ENCODE data around the gene MMP28. TPM values are rescaled to one million over a fixed set of nuclear protein-coding genes. Genes with fewer than 3 reads are reported as not detected.

MMP28 gene
- total and polyA plus RNA-seq, 2 donors (not counting 1 experiment from before 2014, with no cell fraction given), result 0.15 to 2.0 TPM

DNA sequence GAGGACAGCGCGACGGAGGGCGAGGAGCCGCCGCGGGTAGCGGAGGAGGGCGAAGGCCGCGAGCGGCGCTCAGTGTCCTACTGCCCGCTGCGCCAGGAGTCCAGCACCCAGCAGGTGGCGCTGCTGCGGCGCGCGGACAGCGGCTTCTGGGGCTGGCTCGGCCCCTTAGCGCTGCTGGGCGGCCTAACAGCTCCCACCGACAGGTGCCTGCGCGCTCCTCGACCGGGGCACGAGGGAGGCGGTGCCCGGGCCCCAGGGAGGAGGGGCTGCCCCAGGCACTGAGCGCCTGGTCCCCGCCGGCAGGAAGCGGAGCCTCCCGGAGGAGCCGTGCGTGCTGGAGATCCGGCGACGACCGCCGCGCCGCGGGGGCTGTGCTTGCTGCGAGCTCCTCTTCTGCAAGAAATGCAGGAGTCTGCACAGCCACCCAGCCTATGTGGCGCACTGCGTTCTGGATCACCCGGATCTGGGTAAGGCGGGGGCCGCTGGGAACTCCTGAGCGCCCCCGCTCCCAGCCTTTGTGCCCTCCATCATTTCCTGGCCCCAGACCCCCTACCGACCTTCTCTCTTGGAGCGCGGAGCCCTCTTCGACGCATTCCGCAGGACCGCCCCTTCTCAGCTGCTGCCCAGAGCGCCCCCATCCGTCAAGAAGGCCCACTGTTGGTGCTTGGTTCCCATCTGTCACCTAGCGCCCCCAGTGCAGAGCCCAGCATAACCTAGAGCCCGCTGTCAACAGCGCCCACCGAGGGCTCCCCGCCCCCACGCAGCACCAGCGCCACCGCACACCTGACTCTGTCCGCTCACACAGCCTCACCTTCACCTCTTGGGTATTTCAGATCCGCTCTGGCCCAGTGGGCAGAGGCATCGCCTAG, 31.1 kb downstream of the MMP28 start:
- H2AFZ ChIP-seq (ENCODE audit: insufficient read depth, low read depth, low read length, poor library complexity, severe bottlenecking), result peak overlapping the region; percentile 99
- H3K9ac ChIP-seq (ENCODE audit: low read length), result peak overlapping the region; percentile 85

More for the DNA sequence above, 31.1 kb downstream of the MMP28 start:
- TF ChIP-seq EZH2 (IDR thresholded peaks at IDR 0.05; ENCODE audit: borderline replicate concordance, insufficient read depth, low read depth, low read length, poor library complexity, severe bottlenecking), result no peak
- TF ChIP-seq, protein P1, sequence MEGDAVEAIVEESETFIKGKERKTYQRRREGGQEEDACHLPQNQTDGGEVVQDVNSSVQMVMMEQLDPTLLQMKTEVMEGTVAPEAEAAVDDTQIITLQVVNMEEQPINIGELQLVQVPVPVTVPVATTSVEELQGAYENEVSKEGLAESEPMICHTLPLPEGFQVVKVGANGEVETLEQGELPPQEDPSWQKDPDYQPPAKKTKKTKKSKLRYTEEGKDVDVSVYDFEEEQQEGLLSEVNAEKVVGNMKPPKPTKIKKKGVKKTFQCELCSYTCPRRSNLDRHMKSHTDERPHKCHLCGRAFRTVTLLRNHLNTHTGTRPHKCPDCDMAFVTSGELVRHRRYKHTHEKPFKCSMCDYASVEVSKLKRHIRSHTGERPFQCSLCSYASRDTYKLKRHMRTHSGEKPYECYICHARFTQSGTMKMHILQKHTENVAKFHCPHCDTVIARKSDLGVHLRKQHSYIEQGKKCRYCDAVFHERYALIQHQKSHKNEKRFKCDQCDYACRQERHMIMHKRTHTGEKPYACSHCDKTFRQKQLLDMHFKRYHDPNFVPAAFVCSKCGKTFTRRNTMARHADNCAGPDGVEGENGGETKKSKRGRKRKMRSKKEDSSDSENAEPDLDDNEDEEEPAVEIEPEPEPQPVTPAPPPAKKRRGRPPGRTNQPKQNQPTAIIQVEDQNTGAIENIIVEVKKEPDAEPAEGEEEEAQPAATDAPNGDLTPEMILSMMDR (IDR thresholded peaks at IDR 0.05), result peak; percentile 77
- no peaks in the 10 kb centered on the region for H3K36me3 ChIP-seq (replicated peaks in 1 of 2; ENCODE audit: control extremely low read depth in 1 of 2, control insufficient read depth in 1 of 2, extremely low read depth in 1 of 2, insufficient read depth in 2 of 2, low read length in 1 of 2)
- WGBS (ENCODE audit: insufficient coverage), result 2% methylated on average over 75 of the region's 75 CpGs
- peak overlapping the region; percentile 15 to 30 for H3K27ac ChIP-seq (ENCODE audit: low read length in 2 of 2)
- H3K4me3 ChIP-seq (ENCODE audit: control extremely low read depth in 1 of 5, extremely low read depth in 1 of 5, insufficient read depth in 1 of 5, low read depth in 2 of 5, low read length in 4 of 5), result peak overlapping the region; percentile 21 to 88 (median 72)
- DNase-seq (peak; percentile 92), ATAC-seq (ENCODE audit: low read depth) (peak; percentile 91)
- Mint-ChIP-seq H3K4me3 (peak overlapping the region; percentile 94), H3K9me3 (ENCODE audit: insufficient read depth) (no peaks in the 10 kb centered on the region), H3K4me1 (peaks cover 8% of the 10 kb centered on the region), H3K27ac (peak overlapping the region; percentile 89), H3K27me3 (no peaks in the 10 kb centered on the region)
- ChIA-PET POLR2A (interaction anchor here (0.8 to 1.7 kb wide), 5 partner anchors 26 to 186 kb away, joined by 3 to 33 read pairs (median 3); partner anchors contain the start of gene TAF15), CTCF (interaction anchor here (0.5 to 10.2 kb wide), 51 partner anchors 9 to 1344 kb away, joined by 3 to 349 read pairs (median 4); partner anchors contain the start of genes MMP28, PEX12, TAF15 and ZNHIT3)
- H3K9me3 ChIP-seq (ENCODE audit: control extremely low read depth in 1 of 3, control insufficient read depth in 2 of 3, insufficient read depth in 1 of 3, low read length in 2 of 3), result no peaks in the 10 kb centered on the region
- H3K4me1 ChIP-seq (ENCODE audit: control insufficient read depth in 2 of 2, insufficient read depth in 2 of 2, low read length in 2 of 2), result peaks cover 7 to 13% of the 10 kb centered on the region in 2 donors
- H3K4me2 ChIP-seq (replicated peaks; ENCODE audit: low read depth, low read length, poor library complexity, severe bottlenecking), result peak overlapping the region; percentile 99
- H3K79me2 ChIP-seq (ENCODE audit: control insufficient read depth, insufficient read depth, low read length), result no peaks in the 10 kb centered on the region
- no peaks in the 10 kb centered on the region for H4K20me1 ChIP-seq (ENCODE audit: control insufficient read depth, insufficient read depth, low read length, poor library complexity, severe bottlenecking)
- no peaks in the 10 kb centered on the region for H3K27me3 ChIP-seq (replicated peaks in 1 of 4; ENCODE audit: control extremely low read depth in 1 of 4, control insufficient read depth in 3 of 4, insufficient read depth in 4 of 4, low read length in 3 of 4)
- intact Hi-C loops (cut with micrococcal nuclease), result loop anchor here (1.0 to 10.0 kb wide), 4 partner anchors 40 to 784 kb away; partner anchors contain the start of genes LIG3, TAF15 and ZNHIT3
